GM12891 (cell line): ENCODE data around the gene MSX2.

Experiments
- PAX5 ChIP-seq: IDR thresholded peaks from 2 replicates; pipeline ENCODE4 v1.6.1; 2011; ENCODE audit warnings: low read length, moderate library complexity, mild to moderate bottlenecking; ENCODE audit not compliant: insufficient read depth, severe bottlenecking
- POLR2A ChIP-seq: IDR thresholded peaks from 2 replicates; pipeline ENCODE4 v1.6.1; 2011; ENCODE audit warnings: low read depth, low read length, control low read depth
- POLR2AphosphoS5 ChIP-seq: IDR thresholded peaks from 2 replicates; pipeline ENCODE4 v1.6.1; 2011; ENCODE audit warnings: low read depth, low read length, control low read depth
- POU2F2 ChIP-seq: IDR thresholded peaks from 2 replicates; pipeline ENCODE4 v1.6.1; 2011; ENCODE audit warnings: low read depth, mild to moderate bottlenecking, control low read depth, low read length, moderate library complexity
- TAF1 ChIP-seq: IDR thresholded peaks from 2 replicates; pipeline ENCODE4 v1.6.1; 2011; ENCODE audit warnings: low read depth, low read length, control low read depth

GRCh38 chr5:174699131-174699530 is 25.3 kb upstream of the MSX2 start:
- TF ChIP-seq TAF1 (no peak), POLR2A (no peak), POLR2AphosphoS5 (no peak), PAX5 (no peak), POU2F2 (no peak)
